Measurements from ENCODE around the gene MCM6. TPM values are rescaled to one million over a fixed set of nuclear protein-coding genes. Genes with fewer than 3 reads are reported as not detected.

MCM6 gene
- total RNA-seq, 1 donor from 2014 or later: 3.7 TPM

- Histone ChIP-seq H3K4me3 (ENCODE audit: low read depth, low read length) (no peak overlapping the region), H3K27me3 (ENCODE audit: control insufficient read depth, insufficient read depth, low read length) (no peaks in the 10 kb centered on the region), H3K36me3 (ENCODE audit: control insufficient read depth, insufficient read depth, low read length) (no peaks in the 10 kb centered on the region)
- TF ChIP-seq CTCF (IDR thresholded peaks at IDR 0.05; ENCODE audit: insufficient read depth, low read length, severe bottlenecking): no peak
- FAIRE-seq (no peak), DNase-seq (ENCODE audit: low read depth) (no peak)
Measured at GRCh38 chr2:135909976-135910375, 33.7 kb upstream of the MCM6 start.

GRCh38 chr2:135905679-135906078, 29.4 kb upstream of the MCM6 start:
- FAIRE-seq (no peak), DNase-seq (ENCODE audit: low read depth) (no peak)
- Histone ChIP-seq H3K27me3 (ENCODE audit: control insufficient read depth, insufficient read depth, low read length) (no peaks in the 10 kb centered on the region), H3K4me3 (ENCODE audit: low read depth, low read length) (no peak overlapping the region), H3K36me3 (ENCODE audit: control insufficient read depth, insufficient read depth, low read length) (peaks cover 2% of the 10 kb centered on the region)
- no peak for TF ChIP-seq CTCF (IDR thresholded peaks at IDR 0.05; ENCODE audit: insufficient read depth, low read length, severe bottlenecking)

- H3K27me3 ChIP-seq (ENCODE audit: control insufficient read depth, insufficient read depth, low read length): no peaks in the 10 kb centered on the region
- H3K4me3 ChIP-seq (ENCODE audit: low read depth, low read length): no peak overlapping the region
- no peak for TF ChIP-seq CTCF (IDR thresholded peaks at IDR 0.05; ENCODE audit: insufficient read depth, low read length, severe bottlenecking)
- no peak for DNase-seq (ENCODE audit: low read depth)
- H3K36me3 ChIP-seq (ENCODE audit: control insufficient read depth, insufficient read depth, low read length): peaks cover 2% of the 10 kb centered on the region
- no peak for FAIRE-seq
Measured at GRCh38 chr2:135904341-135904989, 28.2 kb upstream of the MCM6 start.

- H3K27me3 ChIP-seq (ENCODE audit: control insufficient read depth, insufficient read depth, low read length): no peaks in the 10 kb centered on the region
- H3K4me3 ChIP-seq (ENCODE audit: low read depth, low read length): no peak overlapping the region
- no peak for TF ChIP-seq CTCF (IDR thresholded peaks at IDR 0.05; ENCODE audit: insufficient read depth, low read length, severe bottlenecking)
- no peak for FAIRE-seq
- no peak for DNase-seq (ENCODE audit: low read depth)
- H3K36me3 ChIP-seq (ENCODE audit: control insufficient read depth, insufficient read depth, low read length): peaks cover 2% of the 10 kb centered on the region
Measured at GRCh38 chr2:135903650-135904049, 27.4 kb upstream of the MCM6 start.

- Histone ChIP-seq H3K36me3 (ENCODE audit: control insufficient read depth, insufficient read depth, low read length) (peaks cover 2% of the 10 kb centered on the region), H3K27me3 (ENCODE audit: control insufficient read depth, insufficient read depth, low read length) (no peaks in the 10 kb centered on the region), H3K4me3 (ENCODE audit: low read depth, low read length) (no peak overlapping the region)
- FAIRE-seq (no peak), DNase-seq (ENCODE audit: low read depth) (no peak)
- TF ChIP-seq CTCF (IDR thresholded peaks at IDR 0.05; ENCODE audit: insufficient read depth, low read length, severe bottlenecking): no peak
Measured at GRCh38 chr2:135899567-135899966, 23.3 kb upstream of the MCM6 start.

GRCh38 chr2:135898234-135898786, 22.1 kb upstream of the MCM6 start:
- FAIRE-seq (no peak), DNase-seq (ENCODE audit: low read depth) (no peak)
- no peak for TF ChIP-seq CTCF (IDR thresholded peaks at IDR 0.05; ENCODE audit: insufficient read depth, low read length, severe bottlenecking)
- H3K4me3 ChIP-seq (ENCODE audit: low read depth, low read length): no peak overlapping the region
- no peaks in the 10 kb centered on the region for H3K27me3 ChIP-seq (ENCODE audit: control insufficient read depth, insufficient read depth, low read length)
- no peaks in the 10 kb centered on the region for H3K36me3 ChIP-seq (ENCODE audit: control insufficient read depth, insufficient read depth, low read length)

Data from bronchial epithelial cell (primary cell).